ENCODE results near the gene SCYGR4.
"Not testable (repeated sequence)": the region's sequence is repeated elsewhere in the genome, so short reads cannot be mapped to it uniquely, and the experiment has no call there.

Gene SCYGR4

GRCh38 chr2:227617316-227618230 lies at the start of gene SCYGR4:
Gene SCYGR4, plus strand, starts transcription at chr2:227617498. Its CDS starts 0 bp downstream, at chr2:227617498.
- DNase-seq = no peak

GRCh38 chr2:227568852-227569169 lies 48.5 kb upstream of the SCYGR4 start:
- DNase-seq = no peak

DNA sequence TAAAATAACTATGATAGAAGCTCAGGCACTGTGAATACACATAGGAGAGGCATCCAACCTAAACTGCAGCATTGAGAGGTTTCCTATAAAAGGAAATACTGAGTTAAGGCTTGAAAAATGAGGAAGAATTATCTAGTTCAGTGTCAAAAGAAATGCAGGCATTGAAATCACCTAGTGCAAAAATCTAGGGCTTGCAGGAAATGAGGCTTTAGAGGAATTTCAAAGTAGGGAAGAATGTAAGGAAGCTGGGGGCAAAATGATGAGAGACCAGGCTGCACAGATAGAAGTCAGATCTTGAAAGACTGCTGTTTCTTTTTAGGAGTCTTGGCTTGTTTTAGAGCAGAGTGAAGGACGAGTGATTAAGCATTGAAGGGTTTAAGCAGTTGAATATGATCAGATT lies 46.7 kb upstream of the SCYGR4 start:
- no peak for DNase-seq

GRCh38 chr2:227576110-227576509 lies 41.2 kb upstream of the SCYGR4 start:
- no peak for DNase-seq

DNA sequence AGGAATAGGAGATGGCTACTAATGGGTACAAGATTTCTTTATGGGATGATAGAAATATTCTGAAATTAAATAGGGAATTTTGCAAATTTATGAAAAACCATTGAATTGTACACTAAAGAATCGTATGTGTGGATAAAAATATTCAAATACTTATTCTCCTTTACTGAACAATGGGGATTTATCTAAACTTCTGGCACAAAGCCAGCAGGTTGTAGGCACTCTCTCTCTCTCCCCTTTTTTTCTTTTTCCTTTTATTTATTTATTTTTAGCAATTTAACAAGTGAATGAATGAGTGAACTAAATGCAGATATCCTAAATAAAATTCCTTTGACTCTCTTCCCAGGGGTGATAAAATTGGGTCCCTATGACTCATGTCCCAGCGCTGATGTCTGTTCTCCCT lies 40.5 kb upstream of the SCYGR4 start:
- DNase-seq = no peak

DNA sequence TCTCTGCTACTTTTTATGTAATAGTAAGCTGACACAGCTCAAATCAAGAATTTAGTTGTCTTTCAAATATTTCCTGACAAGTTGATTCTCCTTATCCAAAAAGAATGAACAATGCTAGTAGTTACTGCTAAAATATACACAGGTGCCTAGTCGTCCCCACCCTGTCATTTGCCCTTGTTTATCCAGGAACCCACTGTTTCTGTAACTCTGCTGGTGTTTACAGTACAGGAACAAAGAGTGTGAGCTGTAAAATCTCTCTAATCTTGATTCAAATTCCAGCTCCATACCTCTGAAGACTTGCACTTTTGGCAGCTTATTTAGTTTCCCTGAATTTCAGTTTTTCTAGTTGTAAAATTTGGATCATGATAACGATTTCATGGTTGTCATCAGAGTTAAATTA lies 39.7 kb upstream of the SCYGR4 start:
- DNase-seq = no peak

DNA sequence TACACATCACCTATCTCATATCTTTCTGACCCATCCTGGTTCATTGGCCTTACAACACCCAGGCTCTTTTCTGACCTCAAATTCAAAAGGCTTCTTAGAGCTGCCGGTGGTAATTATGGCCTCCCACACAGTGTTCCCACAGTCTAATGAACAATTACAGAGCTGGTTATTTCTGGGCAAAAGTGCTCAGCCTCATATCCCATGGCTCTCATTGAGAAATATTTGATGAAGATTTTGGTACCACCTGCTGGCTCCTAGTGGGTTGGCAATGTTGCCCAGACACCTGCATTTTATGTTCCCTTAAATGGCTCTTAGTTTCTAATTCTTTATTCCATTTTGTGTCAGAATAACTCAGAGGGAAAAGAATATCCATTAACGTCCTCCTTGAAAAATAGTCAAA lies 38.7 kb upstream of the SCYGR4 start:
- no peak for DNase-seq

DNA sequence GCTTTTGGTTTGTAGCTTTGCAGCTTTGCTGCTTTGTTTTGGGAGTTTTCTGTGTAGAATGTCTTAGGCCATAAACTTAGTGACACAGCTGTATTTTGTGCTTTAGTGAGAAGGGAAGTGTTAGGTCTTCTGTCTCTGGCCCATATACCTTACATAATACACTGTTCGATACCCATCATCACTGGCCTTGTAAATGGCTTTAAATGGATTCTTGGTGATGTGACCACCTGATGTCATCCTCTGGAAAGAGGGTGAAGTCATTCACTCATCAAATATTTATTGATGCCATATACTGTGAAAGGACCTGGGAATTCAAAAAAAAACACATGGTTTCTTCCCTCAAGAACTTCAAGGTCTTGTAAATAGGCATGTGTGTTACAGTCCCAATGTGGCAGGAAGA lies 37.5 kb upstream of the SCYGR4 start:
- no peak for DNase-seq

DNA sequence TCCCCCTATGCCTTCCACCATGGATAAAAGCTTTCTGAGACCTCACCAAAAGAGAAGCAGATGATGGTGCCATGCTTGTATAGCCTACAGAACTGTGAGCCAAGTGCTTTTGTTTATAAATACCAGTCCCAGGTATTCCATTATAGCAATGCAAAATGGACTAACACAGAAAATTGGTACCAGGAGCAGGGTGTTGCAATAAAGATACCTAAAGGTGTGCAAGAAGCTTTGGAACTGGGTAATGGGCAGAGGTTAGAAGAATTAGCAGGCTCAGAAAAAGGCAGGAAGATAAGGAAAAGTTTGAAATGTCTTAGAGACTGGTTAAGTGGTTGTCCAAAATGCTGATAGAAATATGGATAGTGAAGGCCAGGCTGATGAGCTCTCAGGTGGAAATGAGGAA lies 34.9 kb upstream of the SCYGR4 start:
- no peak for DNase-seq

DNA sequence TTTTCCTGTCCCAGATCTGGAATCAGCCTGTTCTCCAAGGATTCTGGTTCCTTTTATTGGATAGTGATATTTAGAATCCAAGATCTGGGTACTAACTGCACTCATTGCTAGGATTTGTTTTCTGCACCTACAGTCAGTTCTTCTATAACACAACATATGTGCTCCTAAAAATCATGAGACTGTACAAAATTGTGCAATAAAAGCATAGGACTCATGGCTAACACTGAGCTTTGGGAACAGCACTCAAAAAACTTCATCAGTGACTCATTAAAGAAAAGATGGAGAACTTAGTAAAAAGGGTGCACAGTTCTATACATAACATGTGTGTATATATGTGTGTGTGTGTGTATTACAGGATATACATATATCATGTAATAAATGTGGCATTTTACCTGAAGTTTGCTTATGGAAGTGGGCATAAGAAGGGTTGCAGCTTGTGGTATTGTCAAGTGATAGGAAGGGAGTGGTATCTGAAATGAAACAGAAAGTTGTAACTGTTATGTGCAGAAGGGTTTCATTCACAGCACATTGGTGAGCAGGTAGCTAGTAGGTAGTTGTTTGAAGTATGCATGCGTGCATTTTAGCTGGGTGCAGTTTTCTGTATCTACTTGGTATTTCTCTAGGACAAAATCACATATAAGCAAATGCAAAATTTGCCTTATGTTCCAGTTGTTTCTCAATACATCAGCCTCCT lies 24.5 kb upstream of the SCYGR4 start:
- no peak for DNase-seq

- DNase-seq = no peak
These were observed 21.5 kb upstream of the SCYGR4 start for GRCh38 chr2:227595797-227596196.

- no peak for DNase-seq
These were observed 20.3 kb upstream of the SCYGR4 start for GRCh38 chr2:227597036-227597435.

GRCh38 chr2:227597998-227598397 lies 19.3 kb upstream of the SCYGR4 start:
- DNase-seq = no peak

DNA sequence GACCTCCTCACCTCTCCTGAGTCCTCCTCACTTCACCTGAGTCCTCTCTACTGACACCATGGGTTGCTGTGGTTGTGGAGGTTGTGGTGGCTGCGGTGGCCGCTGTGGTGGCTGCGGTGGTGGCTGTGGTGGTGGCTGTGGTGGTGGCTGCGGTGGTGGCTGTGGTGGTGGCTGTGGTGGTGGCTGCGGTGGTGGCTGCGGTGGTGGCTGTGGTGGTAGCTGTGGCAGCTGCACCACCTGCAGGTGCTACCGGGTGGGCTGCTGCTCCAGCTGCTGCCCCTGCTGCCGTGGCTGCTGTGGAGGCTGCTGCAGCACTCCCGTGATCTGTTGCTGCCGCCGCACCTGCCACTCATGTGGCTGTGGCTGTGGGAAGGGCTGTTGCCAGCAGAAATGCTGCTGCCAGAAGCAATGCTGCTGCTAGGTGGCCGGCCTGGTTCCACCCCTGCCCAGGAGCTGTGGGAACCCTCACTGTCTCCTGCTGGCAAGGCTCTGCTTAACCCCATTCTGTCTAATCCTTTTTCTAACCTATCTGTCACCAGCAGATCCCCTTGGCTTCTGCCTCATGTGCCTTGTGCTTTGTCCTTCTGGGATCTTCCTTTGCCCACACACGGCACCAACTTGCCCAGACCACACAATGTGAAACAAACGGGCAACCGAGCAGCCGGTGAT lies 18.3 kb upstream of the SCYGR4 start, which contains the start of gene SCYGR2:
Gene SCYGR2, plus strand, starts transcription at position 59 of the 669 bp plus-strand sequence. Its CDS starts 0 bp downstream, at position 59.
- DNase-seq = not testable (repeated sequence)

- DNase-seq = no peak
These were observed 14.9 kb upstream of the SCYGR4 start for GRCh38 chr2:227602358-227602757.

DNA sequence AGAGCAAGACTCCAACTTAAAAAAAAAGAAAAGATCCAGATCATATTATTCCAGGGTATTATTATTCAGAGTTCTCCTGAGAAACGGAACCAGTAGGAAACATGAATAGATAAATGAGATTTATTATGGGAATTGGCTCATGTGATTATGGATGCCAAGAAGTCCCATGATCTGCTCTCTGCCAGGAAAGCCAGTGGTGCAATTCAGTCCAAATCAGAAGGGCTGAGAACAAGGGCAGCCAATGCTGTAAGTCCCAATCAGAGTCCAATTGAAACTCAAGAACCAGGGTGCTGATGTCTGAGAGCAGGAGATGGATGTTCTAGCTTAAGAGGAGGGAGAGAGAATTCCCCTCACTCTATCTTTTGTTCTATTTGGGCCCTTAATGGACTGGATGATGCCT lies 10.8 kb upstream of the SCYGR4 start:
- no peak for DNase-seq

DNA sequence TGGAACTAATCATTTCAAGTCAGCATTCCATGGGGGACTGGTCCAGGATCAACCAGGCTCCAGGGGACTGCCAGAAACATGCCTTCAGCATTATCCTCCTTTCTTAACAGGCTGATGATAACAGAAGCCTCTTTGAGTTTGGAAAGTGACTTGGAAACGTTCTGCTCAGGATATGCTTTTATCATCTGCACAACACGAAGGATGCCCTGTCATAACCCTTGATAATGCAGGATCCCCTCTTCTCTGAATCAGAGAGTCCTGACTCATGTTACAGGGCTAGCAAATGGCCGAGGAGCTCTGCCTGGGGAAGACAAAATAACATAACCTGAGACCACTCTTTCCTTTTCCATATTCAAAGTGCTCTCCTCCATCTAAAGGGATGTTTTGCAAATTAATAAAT lies 9.4 kb upstream of the SCYGR4 start:
- DNase-seq = no peak

GRCh38 chr2:227608561-227609338 lies 8.5 kb upstream of the SCYGR4 start:
- no peak for DNase-seq

GRCh38 chr2:227610123-227610522 lies 7.2 kb upstream of the SCYGR4 start:
- DNase-seq = no peak

DNA sequence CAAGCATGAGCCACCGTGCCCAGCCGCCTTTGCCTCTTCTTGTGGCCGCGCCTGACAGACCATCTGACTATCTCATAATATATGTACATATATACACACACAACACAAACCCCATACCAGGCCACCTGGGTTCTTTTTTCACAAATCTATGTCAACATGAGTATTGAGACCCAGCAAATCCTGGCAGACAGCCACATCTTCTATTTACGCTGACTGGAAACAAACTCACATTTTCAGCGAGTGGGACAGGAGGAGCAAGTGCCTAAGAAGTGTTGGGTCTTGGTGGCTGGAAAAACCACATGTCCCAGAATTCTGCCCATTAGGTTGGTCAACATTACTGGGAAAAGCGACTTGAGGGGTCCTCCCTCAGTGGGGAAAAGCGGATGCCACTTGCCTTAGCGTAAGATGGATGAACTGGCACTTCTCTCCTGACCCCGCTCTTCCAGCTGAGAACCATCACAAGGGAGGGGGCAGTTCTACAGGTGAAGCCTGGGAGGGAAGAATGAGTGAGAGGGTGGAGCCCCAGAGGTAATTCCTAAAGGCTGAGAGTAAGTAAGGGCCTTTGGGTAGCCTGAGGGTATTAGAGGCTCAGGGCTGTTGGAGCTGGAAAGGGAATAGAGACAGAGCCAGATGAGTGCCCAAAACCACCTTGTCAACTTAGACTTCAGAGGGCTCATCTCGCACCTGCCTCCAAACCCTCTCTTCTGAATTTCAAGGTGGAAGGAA lies 4.6 kb upstream of the SCYGR4 start:
- DNase-seq = no peak

DNA sequence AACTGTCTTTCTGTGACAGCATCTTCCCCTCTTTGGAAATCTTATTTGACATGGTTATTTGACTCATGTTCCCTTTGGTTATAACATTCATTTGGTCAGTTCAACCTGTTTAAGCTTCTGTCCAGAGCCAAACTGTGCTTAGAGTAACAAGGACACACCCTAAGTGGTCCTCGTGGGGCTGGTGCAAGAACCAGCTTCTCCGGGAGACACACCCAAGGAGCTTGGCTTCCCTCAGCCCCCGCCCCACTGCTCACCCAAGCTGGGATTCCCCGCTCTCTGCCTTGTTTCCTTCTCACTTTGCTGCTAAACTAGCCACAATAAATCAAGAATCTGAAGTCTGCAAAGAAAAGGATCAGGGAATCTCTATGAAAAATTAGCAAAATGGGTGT lies 4.0 kb upstream of the SCYGR4 start:
- no peak for DNase-seq

DNA sequence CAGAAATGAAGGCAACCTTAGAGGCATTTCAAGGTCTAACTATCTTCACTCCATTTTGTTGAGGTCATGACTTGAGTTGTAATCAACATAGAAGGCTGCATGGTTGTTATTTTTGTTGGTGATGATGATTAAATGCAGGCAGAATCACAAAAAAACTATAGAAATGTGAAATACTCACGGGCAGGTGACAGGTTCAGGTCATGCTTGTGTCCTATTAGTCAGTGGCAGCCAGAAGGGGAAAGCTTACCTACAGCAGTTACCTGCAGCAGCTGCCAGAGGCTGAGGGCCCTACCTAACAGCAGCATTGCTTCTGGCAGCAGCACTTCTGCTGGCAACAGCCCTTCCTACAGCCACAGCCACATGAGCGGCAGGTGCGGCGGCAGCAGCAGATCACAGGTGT lies 3.1 kb upstream of the SCYGR4 start:
- no peak for DNase-seq
